NT2/D1 (cell line): ENCODE data around the gene DUSP6.

ENCODE experiments used
- SUZ12 ChIP-seq: IDR thresholded peaks from 2 replicates; pipeline ENCODE4 v1.6.1; 2011; ENCODE audit not compliant: insufficient read length, insufficient read depth; ENCODE audit errors: extremely low read depth
- YY1 ChIP-seq: IDR thresholded peaks from 2 replicates; pipeline ENCODE4 v1.6.1; 2011; ENCODE audit not compliant: insufficient read length, insufficient read depth
- ZNF274 ChIP-seq: IDR thresholded peaks from 2 replicates; pipeline ENCODE4 v1.6.1; 2011; ENCODE audit warnings: mild to moderate bottlenecking, low read depth, low read length

DNA sequence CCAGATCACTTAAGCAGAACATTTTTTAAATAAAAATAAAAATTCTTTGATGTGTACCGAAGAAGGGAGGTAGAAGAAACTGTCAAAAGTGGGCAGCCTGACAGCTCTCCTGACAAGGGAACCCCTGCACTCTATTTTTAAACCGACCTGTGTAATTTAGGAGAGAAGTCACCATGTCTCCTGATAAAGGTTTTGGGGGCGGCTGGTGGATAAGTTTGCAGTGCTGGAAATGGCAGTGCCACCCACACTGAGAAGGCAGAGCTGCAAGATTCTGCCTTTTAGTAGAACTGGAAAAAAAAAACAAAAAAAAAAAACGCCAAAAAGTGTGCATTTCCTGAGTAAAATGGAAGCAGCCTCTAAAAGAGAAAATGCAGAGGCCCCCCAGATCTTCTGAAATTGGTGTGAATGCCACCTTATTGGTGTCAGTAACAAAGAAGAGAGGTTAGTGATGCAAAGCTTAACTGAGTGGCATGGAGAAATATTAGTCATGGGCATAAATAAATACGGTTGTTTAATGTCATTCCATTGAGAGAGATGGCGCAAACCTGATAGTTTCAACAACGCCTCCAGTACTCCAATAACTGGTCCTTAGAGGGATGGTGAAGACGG is 24.7 kb downstream of the DUSP6 start:
- TF ChIP-seq YY1 (no peak), ZNF274 (no peak), SUZ12 (no peak)
